H9 (cell line): ENCODE measurements around the gene HMGCLL1. TPM values are rescaled to one million over a fixed set of nuclear protein-coding genes. Genes with fewer than 3 reads are reported as not detected.

Experiments used
- DNase-seq: peaks from one replicate; pipeline ENCODE4 v3.0.0-alpha.2; 2017
- H2AFZ ChIP-seq: one replicate; pipeline ENCODE4 v1.6.1; 2013; ENCODE audit warnings: mild to moderate bottlenecking, low read length, control low read depth, moderate library complexity
- H2AK5ac ChIP-seq: 2 replicates; pipeline ENCODE4 v1.6.1; 2013; ENCODE audit warnings: low read length, control low read depth, mixed read lengths; ENCODE audit not compliant: insufficient read length
- H2BK120ac ChIP-seq: one replicate; pipeline ENCODE4 v1.6.1; 2013; ENCODE audit warnings: low read depth, mild to moderate bottlenecking, low read length, control low read depth, inconsistent platforms; ENCODE audit not compliant: poor library complexity, severe bottlenecking
- H2BK12ac ChIP-seq: 2 replicates; pipeline ENCODE4 v1.6.1; 2013; ENCODE audit warnings: low read length, control low read depth, mixed read lengths, low read depth; ENCODE audit not compliant: insufficient read length
- H2BK15ac ChIP-seq: 2 replicates; pipeline ENCODE4 v1.6.1; 2013; ENCODE audit warnings: low read depth, low read length, control low read depth
- H2BK20ac ChIP-seq: one replicate; pipeline ENCODE4 v1.6.1; 2013; ENCODE audit warnings: low read depth, mild to moderate bottlenecking, low read length, control low read depth, inconsistent platforms; ENCODE audit not compliant: poor library complexity, severe bottlenecking
- H2BK5ac ChIP-seq: 2 replicates; pipeline ENCODE4 v1.6.1; 2013; ENCODE audit warnings: low read length, control low read depth, mixed read lengths; ENCODE audit not compliant: insufficient read length
- H3K14ac ChIP-seq: 2 replicates; pipeline ENCODE4 v1.6.1; 2013; ENCODE audit warnings: low read length, control low read depth; ENCODE audit not compliant: insufficient read depth
- H3K18ac ChIP-seq: 2 replicates; pipeline ENCODE4 v1.6.1; 2013; ENCODE audit warnings: low read depth, mild to moderate bottlenecking, mixed read lengths, low read length, control low read depth; ENCODE audit not compliant: insufficient read length
- H3K23ac ChIP-seq: 2 replicates; pipeline ENCODE4 v1.6.1; 2013; ENCODE audit warnings: low read length, control low read depth, mixed read lengths, low read depth; ENCODE audit not compliant: insufficient read length
- H3K23me2 ChIP-seq: 2 replicates; pipeline ENCODE4 v1.6.1; 2013; ENCODE audit warnings: low read depth, mild to moderate bottlenecking, mixed read lengths, low read length, control low read depth; ENCODE audit not compliant: insufficient read length, poor library complexity, severe bottlenecking
- H3K27ac ChIP-seq: 2 replicates; pipeline ENCODE4 v1.5.1; 2013; ENCODE audit warnings: low read length, control low read depth, mixed read lengths, low read depth; ENCODE audit not compliant: insufficient read length
- H3K27me3 ChIP-seq: 2 replicates; pipeline ENCODE4 v1.6.1; 2013; ENCODE audit warnings: low read length, control low read depth, inconsistent platforms; ENCODE audit not compliant: insufficient read depth
- H3K4ac ChIP-seq: 2 replicates; pipeline ENCODE4 v1.6.1; 2013; ENCODE audit warnings: low read depth, mild to moderate bottlenecking, control low read depth, inconsistent platforms, low read length, moderate library complexity
- H3K4me1 ChIP-seq: 2 replicates; pipeline ENCODE4 v1.6.1; 2013; ENCODE audit warnings: low read length, control low read depth, inconsistent platforms; ENCODE audit not compliant: insufficient read depth
- H3K4me2 ChIP-seq: 2 replicates; pipeline ENCODE4 v1.6.1; 2013; ENCODE audit warnings: low read length, control low read depth, mixed read lengths; ENCODE audit not compliant: insufficient read length, insufficient read depth
- H3K56ac ChIP-seq: 2 replicates; pipeline ENCODE4 v1.6.1; 2013; ENCODE audit warnings: low read depth, mild to moderate bottlenecking, mixed read lengths, low read length, control low read depth; ENCODE audit not compliant: insufficient read length
- H3K79me1 ChIP-seq: 2 replicates; pipeline ENCODE4 v1.6.1; 2013; ENCODE audit warnings: low read depth, mild to moderate bottlenecking, moderate library complexity, low read length, control low read depth, inconsistent platforms; ENCODE audit not compliant: insufficient read depth, poor library complexity, severe bottlenecking
- H3K79me2 ChIP-seq: 2 replicates; pipeline ENCODE4 v1.6.1; 2013; ENCODE audit warnings: low read length, control low read depth, inconsistent platforms; ENCODE audit not compliant: insufficient read depth
- H3K9ac ChIP-seq: 2 replicates; pipeline ENCODE4 v1.6.1; 2013; ENCODE audit warnings: low read length, control low read depth, mixed read lengths; ENCODE audit not compliant: insufficient read length; ENCODE audit errors: extremely low read depth
- H3K9me3 ChIP-seq: one replicate; pipeline ENCODE4 v1.6.1; 2013; ENCODE audit warnings: low read depth, low read length, inconsistent platforms; ENCODE audit not compliant: control insufficient read depth
- H3T11ph ChIP-seq: one replicate; pipeline ENCODE4 v1.6.1; 2013; ENCODE audit warnings: mild to moderate bottlenecking, low read length, control low read depth, inconsistent platforms
- H4K20me1 ChIP-seq: one replicate; pipeline ENCODE4 v1.6.1; 2013; ENCODE audit not compliant: control insufficient read depth, insufficient read length, insufficient read depth
- H4K5ac ChIP-seq: 2 replicates; pipeline ENCODE4 v1.6.1; 2013; ENCODE audit warnings: low read depth, mild to moderate bottlenecking, mixed read lengths, low read length, control low read depth; ENCODE audit not compliant: insufficient read length
- H4K8ac ChIP-seq: replicated peaks from 2 replicates; pipeline ENCODE4 v1.6.1; 2013; ENCODE audit warnings: low read length, control low read depth, mixed read lengths, low read depth; ENCODE audit not compliant: insufficient read length
- H4K91ac ChIP-seq: 2 replicates; pipeline ENCODE4 v1.6.1; 2013; ENCODE audit warnings: low read depth, mild to moderate bottlenecking, moderate library complexity, mixed read lengths, low read length, control low read depth; ENCODE audit not compliant: insufficient read length
- H3K27ac Mint-ChIP-seq, 3 experiments: 2 replicates in 2 of 3; 3 replicates in 1 of 3; pipeline ENCODE4 v1.8.0; 2020 to 2021; ENCODE audit warnings: mixed read lengths in 3 of 3, mild to moderate bottlenecking in 1 of 3, moderate library complexity in 1 of 3
- H3K27me3 Mint-ChIP-seq: 2 replicates; pipeline ENCODE4 v1.8.0; 2021; ENCODE audit warnings: low read depth, mild to moderate bottlenecking, moderate library complexity, mixed read lengths
- H3K36me3 Mint-ChIP-seq, 3 experiments: 2 replicates in 2 of 3; 3 replicates in 1 of 3; pipeline ENCODE4 v1.8.0; 2020 to 2021; ENCODE audit warnings: low read depth in 3 of 3, mixed read lengths in 3 of 3; ENCODE audit not compliant: insufficient read depth in 1 of 3
- H3K4me1 Mint-ChIP-seq, 2 experiments: 2 replicates each; pipeline ENCODE4 v1.8.0; 2020; ENCODE audit warnings: mixed read lengths in 2 of 2
- H3K4me3 Mint-ChIP-seq, 2 experiments: 2 replicates in 1 of 2; 3 replicates in 1 of 2; pipeline ENCODE4 v1.8.0; 2020 to 2021; ENCODE audit warnings: mild to moderate bottlenecking in 2 of 2, mixed read lengths in 2 of 2, moderate library complexity in 1 of 2
- H3K9me3 Mint-ChIP-seq, 2 experiments: 2 replicates in 1 of 2; 3 replicates in 1 of 2; pipeline ENCODE4 v1.8.0; 2020; ENCODE audit warnings: mild to moderate bottlenecking in 2 of 2, mixed read lengths in 2 of 2, moderate library complexity in 1 of 2
- CTCF ChIP-seq: fragments of 200-600 bp; sonication (generic); conservative IDR thresholded peaks from 3 replicates; pipeline ENCODE4 v1.8.0; 2021; ENCODE audit warnings: antibody characterized with exemption, mild to moderate bottlenecking
- WGBS: extraction: QIAGEN DNeasy Blood & Tissue Kit; methylation state at CpG from one replicate; pipeline ENCODE4 v1.1.7; 2013; ENCODE audit warnings: missing lambda C conversion rate, low lambda C conversion rate, mixed read lengths; ENCODE audit not compliant: insufficient read length; ENCODE audit errors: extremely low coverage; 5-methylcytosine and 5-hydroxymethylcytosine counted together
- total RNA-seq: library from RNA; stranded (reverse); gene quantifications from 2 replicates; pipeline ENCODE4 v1.2.1, GENCODE V29; 2021

HMGCLL1 gene
- total RNA-seq, 1 experiment from 2014 or later: 0.24 TPM

- H3K23me2 ChIP-seq: no peaks in the 10 kb centered on the region
- no peak for TF ChIP-seq CTCF
- no peak overlapping the region for H3K18ac ChIP-seq
- no peak overlapping the region for H2BK12ac ChIP-seq
- no peak overlapping the region for H4K91ac ChIP-seq
- no peaks in the 10 kb centered on the region for H3K79me2 ChIP-seq
- Mint-ChIP-seq H3K9me3 (no peaks in the 10 kb centered on the region), H3K36me3 (no peaks in the 10 kb centered on the region), H3K4me3 (no peak overlapping the region), H3K4me1 (peaks cover 14 to 16% of the 10 kb centered on the region in 2 experiments), H3K27me3 (no peaks in the 10 kb centered on the region), H3K27ac (peak overlapping the region in 2 of 3 experiments; percentile 57 to 82; a peak in 4 of 7 replicates)
- WGBS: no CpG with 5 or more reads among the region's 2 CpGs
- no peak overlapping the region for H4K8ac ChIP-seq
- no peak overlapping the region for H2BK20ac ChIP-seq
- H2AK5ac ChIP-seq: no peak overlapping the region
- H4K20me1 ChIP-seq: no peaks in the 10 kb centered on the region
- no peaks in the 10 kb centered on the region; the same call in 1 of the 2 replicates for H3K4me1 ChIP-seq
- H3K27me3 ChIP-seq: no peaks in the 10 kb centered on the region
- no peak overlapping the region for H3K23ac ChIP-seq
- no peak overlapping the region for H2AFZ ChIP-seq
- H3K9me3 ChIP-seq: no peaks in the 10 kb centered on the region
- no peak overlapping the region for H3K4ac ChIP-seq
- no peak for DNase-seq
- H4K5ac ChIP-seq: no peak overlapping the region
- H3T11ph ChIP-seq: no peak overlapping the region
- no peak overlapping the region for H2BK15ac ChIP-seq
- H3K27ac ChIP-seq: no peak overlapping the region
- H2BK120ac ChIP-seq: no peak overlapping the region
- H2BK5ac ChIP-seq: no peak overlapping the region
- H3K14ac ChIP-seq: no peak overlapping the region
- H3K9ac ChIP-seq: no peak overlapping the region
- H3K56ac ChIP-seq: no peak overlapping the region
- H3K79me1 ChIP-seq: no peaks in the 10 kb centered on the region
- H3K4me2 ChIP-seq: no peak overlapping the region
These were observed 145.4 kb downstream of the HMGCLL1 start for GRCh38 chr6:55433446-55434130.
